ENCODE results near the gene SLC25A33.
"Not testable (repeated sequence)": the region's sequence is repeated elsewhere in the genome, so short reads cannot be mapped to it uniquely, and the experiment has no call there.

SLC25A33 gene

GRCh38 chr1:9539829-9540550 lies 725 bp downstream of the SLC25A33 start:
- peak in 1 of 2 donors; percentile 75 for DNase-seq

DNA sequence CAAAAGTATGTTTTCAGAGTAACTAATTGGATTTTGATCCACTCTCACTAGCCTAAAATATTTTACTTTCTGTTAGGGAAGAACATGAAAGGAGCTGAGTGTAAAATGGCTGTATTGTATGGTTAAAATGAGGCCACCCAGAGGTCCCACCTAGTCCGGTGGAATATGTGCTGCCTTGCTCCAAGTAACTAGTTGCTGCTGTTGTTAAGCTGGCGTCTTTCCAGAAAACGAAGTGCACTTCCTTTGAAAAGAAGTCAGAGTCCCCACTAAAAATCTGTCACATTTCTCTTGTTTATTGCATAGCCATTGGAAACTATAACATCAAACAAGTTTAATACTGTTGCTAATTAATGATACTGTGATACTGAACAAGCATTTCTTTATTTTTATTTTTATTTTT lies 3.2 kb downstream of the SLC25A33 start:
- DNase-seq = no peak

DNA sequence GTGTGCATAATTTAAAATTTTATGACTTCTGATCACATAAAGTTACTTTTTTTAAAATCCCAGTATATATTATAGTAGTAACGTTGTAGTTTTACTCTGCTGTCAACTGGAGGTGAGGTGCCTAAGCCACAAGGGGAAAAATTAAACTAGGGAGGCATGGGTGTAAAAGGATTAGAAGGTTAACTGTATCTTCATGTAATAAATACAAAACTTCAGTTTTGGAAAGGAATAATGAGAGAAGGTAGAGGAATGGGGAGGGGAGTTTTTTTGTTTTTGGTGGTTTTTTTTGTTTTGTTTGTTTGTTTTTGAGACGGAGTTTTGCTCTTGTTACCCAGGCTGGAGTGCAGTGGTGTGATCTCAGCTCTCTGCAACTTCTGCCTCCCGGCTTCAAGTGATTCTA lies 5.7 kb downstream of the SLC25A33 start:
- DNase-seq = no peak

- DNase-seq = no peak
Observed at GRCh38 chr1:9549955-9550546, 10.8 kb downstream of the SLC25A33 start.

DNA sequence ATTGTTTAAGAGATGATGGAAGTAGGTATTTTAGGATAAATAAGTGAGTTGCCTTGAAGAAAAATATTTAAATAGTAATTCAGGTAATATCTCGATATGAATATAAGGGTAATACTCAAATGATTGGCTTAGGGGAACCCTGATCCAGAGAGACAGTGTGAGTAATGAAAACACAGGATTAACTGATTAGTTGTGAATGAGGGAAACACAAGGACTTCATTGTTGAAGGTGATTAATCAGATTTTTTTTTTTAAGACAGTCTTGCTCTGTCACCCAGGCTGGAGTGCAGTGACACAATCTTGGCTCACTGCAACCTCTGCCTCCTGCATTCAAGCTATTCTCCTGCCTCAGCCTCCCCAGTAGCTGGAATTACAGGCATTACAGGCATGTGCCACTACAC lies 12.7 kb downstream of the SLC25A33 start:
- DNase-seq = no peak

- DNase-seq = no peak
Observed at GRCh38 chr1:9553736-9554144, 14.5 kb downstream of the SLC25A33 start.

GRCh38 chr1:9555942-9556341 lies 16.7 kb downstream of the SLC25A33 start:
- no peak for DNase-seq

- no peak for DNase-seq
Observed at GRCh38 chr1:9557624-9558023, 18.4 kb downstream of the SLC25A33 start.

DNA sequence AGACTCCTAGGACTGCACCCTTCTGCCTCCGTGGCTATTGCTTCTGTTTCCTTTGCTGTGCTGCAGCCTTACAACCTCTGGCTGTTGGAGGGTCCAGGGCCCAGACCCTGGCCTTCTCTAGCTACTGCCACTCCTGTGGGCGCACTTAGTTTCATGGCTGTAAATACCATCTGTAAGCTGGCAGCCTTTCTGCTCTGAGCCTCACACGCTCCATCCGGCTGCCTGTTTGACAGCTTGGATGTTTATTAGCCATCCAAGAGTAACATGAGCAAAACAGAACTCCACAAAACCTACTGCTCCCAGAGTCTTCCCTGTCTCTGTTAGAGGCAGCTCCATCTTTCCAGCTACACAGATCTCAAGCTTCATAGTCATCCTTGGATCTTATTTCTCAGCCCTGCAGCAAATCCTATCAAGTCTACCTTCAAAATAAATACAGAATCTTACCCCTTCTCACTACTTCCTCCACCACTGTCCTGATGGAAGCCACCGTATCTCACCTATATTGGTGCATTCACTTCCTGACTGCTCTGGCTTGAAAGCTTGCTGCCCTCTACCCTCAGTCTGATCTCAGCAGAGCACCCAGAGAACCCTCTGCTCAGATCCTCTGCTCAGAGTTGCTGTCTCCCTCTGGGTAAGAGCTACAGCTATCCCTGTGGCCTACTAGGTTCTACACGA lies 19.1 kb downstream of the SLC25A33 start:
- DNase-seq = no peak

DNA sequence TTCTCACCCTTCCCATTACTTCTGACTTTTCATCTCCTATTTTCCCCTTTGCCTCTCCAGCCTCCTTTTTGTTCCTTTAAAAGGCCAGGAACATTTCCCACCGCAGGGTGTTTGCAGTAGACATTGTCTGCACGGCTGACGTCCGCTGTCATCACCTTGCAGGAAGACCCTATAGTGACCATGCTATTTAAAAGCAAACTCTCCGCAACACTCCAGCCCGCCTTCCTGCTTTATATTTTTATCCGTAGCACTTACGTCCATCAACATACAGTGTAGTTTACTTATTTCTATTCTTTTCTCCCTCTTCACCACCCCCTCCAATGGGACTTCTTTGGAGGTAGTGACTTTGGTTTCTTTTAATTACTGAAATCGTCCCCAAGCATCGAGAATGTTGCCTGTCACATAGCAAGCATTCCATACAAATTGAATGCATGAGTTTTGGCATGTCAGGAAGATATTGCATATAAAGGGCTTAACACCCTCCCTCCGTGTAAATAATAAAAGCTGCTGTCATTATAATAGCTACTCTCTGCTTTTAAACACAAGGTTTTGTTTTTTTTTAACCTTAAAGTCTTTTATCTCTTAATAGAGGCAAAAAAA lies 19.8 kb downstream of the SLC25A33 start:
- DNase-seq = no peak

DNA sequence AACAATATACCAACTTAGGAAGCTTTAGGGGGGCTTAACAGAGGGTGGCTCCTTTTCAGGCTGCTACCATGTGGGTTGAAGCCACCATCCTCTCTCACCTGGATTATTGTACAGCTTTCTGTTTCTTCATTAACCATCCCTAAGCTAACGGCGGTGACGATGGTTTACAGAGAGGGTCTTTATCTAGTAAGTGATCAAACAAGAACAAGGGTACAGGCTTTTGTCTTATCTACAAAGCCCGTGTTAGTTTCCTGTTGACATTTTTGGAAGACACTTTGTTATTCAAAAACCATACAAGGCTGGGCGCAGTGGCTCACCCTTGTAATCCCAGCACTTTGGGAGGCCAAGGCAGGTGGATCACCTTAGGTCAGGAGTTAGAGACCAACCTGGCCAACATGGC lies 20.4 kb downstream of the SLC25A33 start:
- no peak for DNase-seq

DNA sequence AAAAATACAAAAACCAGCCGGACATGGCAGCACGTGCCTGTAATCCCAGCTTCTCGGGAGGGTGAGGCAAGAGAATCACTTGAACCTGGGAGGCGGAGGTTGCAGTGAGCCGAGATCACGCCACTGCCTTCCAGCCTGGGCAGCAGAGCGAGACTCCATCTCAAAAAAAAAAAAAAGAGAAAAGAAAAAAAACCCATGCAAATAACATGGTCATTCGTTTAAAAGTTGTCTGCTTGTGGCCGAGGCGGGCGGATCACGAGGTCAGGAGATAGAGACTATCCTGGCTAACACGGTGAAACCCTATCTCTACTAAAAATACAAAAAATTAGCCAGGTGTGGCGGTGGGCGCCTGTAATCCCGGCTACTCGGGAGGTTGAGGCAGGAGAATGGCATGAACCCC lies 20.8 kb downstream of the SLC25A33 start:
- DNase-seq = not testable (repeated sequence)

- DNase-seq = no peak
Observed at GRCh38 chr1:9561429-9561828, 22.2 kb downstream of the SLC25A33 start.

DNA sequence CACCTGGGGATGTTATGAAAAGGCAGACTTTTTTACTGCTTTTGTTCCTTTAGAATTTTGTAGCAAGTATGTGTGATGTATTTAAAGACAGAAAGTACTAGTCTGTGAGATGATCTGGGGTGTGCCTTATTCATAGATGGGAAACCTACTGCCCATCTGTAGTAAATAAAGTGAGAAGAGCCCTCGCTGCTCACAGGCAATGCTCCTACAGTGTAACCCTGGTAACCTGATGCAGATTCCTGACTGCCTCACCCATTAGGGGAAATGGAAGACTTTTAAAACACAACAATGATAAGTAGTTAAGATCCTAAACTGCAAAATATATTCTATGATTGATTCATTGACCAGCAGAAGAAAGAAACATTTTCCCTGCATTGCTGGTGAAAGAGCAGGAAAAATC lies 30.0 kb downstream of the SLC25A33 start:
- DNase-seq = no peak

GRCh38 chr1:9570886-9571529 lies 31.7 kb downstream of the SLC25A33 start:
- DNase-seq = not testable (repeated sequence)

- no peak for DNase-seq
Observed at GRCh38 chr1:9573723-9574122, 34.5 kb downstream of the SLC25A33 start.

- no peak for DNase-seq
Observed at GRCh38 chr1:9575486-9575885, 36.2 kb downstream of the SLC25A33 start.

DNA sequence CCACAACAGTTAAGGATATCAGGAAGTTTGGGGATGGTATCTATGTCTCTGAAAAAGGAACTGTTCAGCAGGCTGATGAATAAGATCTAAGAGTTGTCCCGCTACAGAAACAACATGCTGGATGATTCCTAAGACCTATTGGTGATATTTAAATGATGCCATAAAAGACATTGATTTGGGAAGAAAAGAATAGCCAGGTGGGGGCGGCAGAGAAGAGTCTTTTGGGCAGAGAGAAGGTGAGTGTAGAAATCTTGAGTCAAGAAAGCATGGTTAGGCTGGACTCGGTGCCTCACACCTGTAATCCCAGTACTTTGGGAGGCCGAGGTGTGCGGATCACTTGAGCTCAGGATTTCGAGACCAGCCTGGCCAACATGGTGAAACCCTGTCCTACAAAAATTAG lies 37.6 kb downstream of the SLC25A33 start:
- no peak for DNase-seq

DNA sequence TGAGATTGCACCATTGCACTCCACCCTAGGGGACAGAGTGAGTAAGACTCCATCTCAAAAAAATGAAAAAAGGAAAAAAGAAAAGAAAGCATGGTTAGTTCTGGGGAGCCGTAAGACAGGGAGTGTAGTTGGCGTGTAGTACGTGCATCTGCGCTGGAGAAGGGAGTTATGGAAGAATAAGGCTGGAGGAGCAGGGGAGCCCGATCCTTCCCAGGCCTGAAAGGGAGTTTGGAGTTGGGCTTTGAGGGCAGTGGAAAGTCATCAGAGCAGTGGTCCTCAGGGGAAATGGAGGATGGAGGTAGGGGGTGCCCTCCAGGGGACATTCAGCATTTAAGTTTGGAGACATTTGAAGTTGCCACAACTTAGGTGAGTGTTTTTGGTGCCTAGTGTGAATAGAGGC lies 38.2 kb downstream of the SLC25A33 start:
- DNase-seq = no peak

GRCh38 chr1:9580942-9581341 lies 41.7 kb downstream of the SLC25A33 start:
- DNase-seq = no peak

DNA sequence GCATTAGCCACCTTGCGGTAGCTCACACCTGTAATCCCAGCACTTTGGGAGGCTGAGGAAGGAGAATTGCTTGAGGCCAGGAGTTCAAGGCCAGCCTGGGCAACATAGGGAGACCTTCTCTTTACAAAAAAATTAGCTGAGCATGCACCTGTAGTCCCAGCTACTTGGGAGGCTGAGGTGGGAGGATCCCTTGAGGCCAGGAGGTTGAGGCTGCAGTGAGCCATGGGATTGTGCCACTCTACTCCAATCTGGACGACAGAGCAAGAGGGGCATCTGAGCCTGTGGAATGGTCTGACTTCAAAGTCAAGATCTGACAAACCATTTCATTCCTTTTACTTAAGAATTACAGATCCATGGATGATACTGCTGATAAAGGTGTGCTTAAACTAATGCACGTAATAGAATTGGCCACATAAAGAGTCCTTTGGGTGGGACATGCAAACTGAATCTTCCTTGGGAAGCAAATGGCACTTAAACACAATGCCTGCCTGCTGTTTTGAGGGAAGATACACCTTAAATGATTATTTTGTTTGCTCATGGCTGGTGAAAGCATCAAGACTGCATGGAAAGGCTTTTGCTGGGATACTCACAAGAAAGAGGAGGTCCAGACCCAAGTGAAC lies 47.0 kb downstream of the SLC25A33 start:
- no peak for DNase-seq

DNA sequence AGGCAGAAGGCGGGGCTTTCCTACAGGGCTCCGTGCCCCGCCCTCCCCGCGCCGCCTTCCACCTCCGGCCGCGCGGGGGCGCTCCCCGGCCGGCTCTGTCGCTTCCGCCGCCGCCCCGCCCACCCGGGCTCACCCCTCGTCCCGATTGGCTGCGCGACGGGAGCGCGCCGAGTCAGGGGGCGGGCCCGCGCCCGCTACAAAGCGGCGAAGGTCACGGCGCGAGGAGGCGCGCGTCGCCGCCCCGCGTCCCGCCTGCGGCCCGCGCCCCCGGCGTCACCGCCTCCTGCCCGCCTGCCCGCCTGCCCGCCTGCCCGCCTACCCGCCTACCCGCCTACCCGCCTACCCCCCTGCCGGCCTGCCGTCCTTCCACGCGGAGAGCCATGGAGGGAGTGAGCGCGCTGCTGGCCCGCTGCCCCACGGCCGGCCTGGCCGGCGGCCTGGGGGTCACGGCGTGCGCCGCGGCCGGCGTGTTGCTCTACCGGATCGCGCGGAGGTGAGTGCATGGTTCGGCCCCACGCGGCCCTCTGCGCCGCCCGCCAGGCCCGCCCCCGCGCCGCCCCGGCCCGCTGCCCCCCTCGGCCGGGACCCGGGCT lies 49.4 kb downstream of the SLC25A33 start, which contains the start of gene TMEM201:
Gene TMEM201, plus strand, starts transcription at position 361 of the 593 bp plus-strand sequence. Its CDS starts 20 bp downstream, at position 381.
- peak; percentile 72 to 79 for DNase-seq
